Hypothalamus (tissue), 51 donors: ENCODE measurements around the gene GSTM5.
"Not testable (repeated sequence)": the region's sequence is repeated elsewhere in the genome, so short reads cannot be mapped to it uniquely, and the experiment has no call there.

ENCODE experiments used
- DNase-seq, 51 donors: peaks; one replicate each; lab custom pipeline; 2025; lab: John Stamatoyannopoulos, UW

GSTM5 gene

GRCh38 chr1:109711593-109712320, at the start of gene GSTM5:
Gene GSTM5, plus strand, starts transcription at chr1:109712251. Its CDS starts 62 bp downstream, at chr1:109712313.
- DNase-seq: not testable (repeated sequence)

GRCh38 chr1:109664671-109665070, 47.4 kb upstream of the GSTM5 start:
- no peak for DNase-seq

GRCh38 chr1:109667452-109668122, 44.5 kb upstream of the GSTM5 start, which contains the start of gene GSTM2:
Gene GSTM2, plus strand, starts transcription at chr1:109668057. Its CDS starts 59 bp downstream, at chr1:109668116.
- DNase-seq: peak in 49 of 51 donors; percentile 25 to 92 (median 80)

GRCh38 chr1:109668123-109668775, 43.8 kb upstream of the GSTM5 start:
- peak in 1 of 51 donors; percentile 45 for DNase-seq

- no peak for DNase-seq
Measured at GRCh38 chr1:109669246-109669948, 42.7 kb upstream of the GSTM5 start.

GRCh38 chr1:109669949-109670302, 42.1 kb upstream of the GSTM5 start:
- DNase-seq: not testable (repeated sequence)

GRCh38 chr1:109671067-109671466, 41.0 kb upstream of the GSTM5 start:
- DNase-seq: no peak

GRCh38 chr1:109673861-109674260, 38.2 kb upstream of the GSTM5 start:
- not testable (repeated sequence) for DNase-seq

GRCh38 chr1:109676683-109677381, 35.2 kb upstream of the GSTM5 start:
- DNase-seq: not testable (repeated sequence)

- DNase-seq: no peak
Measured at GRCh38 chr1:109677459-109677858, 34.6 kb upstream of the GSTM5 start.

- DNase-seq: not testable (repeated sequence)
Measured at GRCh38 chr1:109678637-109679036, 33.4 kb upstream of the GSTM5 start.

- DNase-seq: not testable (repeated sequence)
Measured at GRCh38 chr1:109684777-109685176, 27.3 kb upstream of the GSTM5 start.

GRCh38 chr1:109685399-109685798, 26.7 kb upstream of the GSTM5 start:
- not testable (repeated sequence) for DNase-seq

- not testable (repeated sequence) for DNase-seq
Measured at GRCh38 chr1:109685890-109686289, 26.2 kb upstream of the GSTM5 start.

GRCh38 chr1:109687109-109687508, 24.9 kb upstream of the GSTM5 start:
- DNase-seq: not testable (repeated sequence)

GRCh38 chr1:109687641-109688499, 24.2 kb upstream of the GSTM5 start, which contains the start of gene GSTM1:
Gene GSTM1, plus strand, starts transcription at chr1:109687817. Its CDS starts 57 bp downstream, at chr1:109687874.
- DNase-seq: peak in 14 of 51 donors; percentile 13 to 88 (median 55)

- peak in 6 of 51 donors; percentile 9 to 60 (median 18) for DNase-seq
Measured at GRCh38 chr1:109689844-109690405, 22.1 kb upstream of the GSTM5 start.

- DNase-seq: peak in 1 of 51 donors; percentile 7
Measured at GRCh38 chr1:109691759-109692158, 20.3 kb upstream of the GSTM5 start.

- not testable (repeated sequence) for DNase-seq
Measured at GRCh38 chr1:109694400-109694799, 17.7 kb upstream of the GSTM5 start.
